ENCODE results near the gene CYP20A1. TPM values are rescaled to one million over a fixed set of nuclear protein-coding genes. Genes with fewer than 3 reads are reported as not detected.
"Not testable (repeated sequence)": the region's sequence is repeated elsewhere in the genome, so short reads cannot be mapped to it uniquely, and the experiment has no call there.

Gene CYP20A1
- total RNA-seq, 2 donors from 2014 or later = 21.6 to 25.9 TPM

- Mint-ChIP-seq H3K27ac (peak overlapping the region; percentile 90 to 93), H3K4me3 (peak overlapping the region; percentile 93), H3K4me1 (ENCODE audit: low read depth in 2 of 2) (peaks cover 21 to 29% of the 10 kb centered on the region in 2 donors), H3K36me3 (peaks cover 19% of the 10 kb centered on the region), H3K27me3 (no peaks in the 10 kb centered on the region), H3K9me3 (no peaks in the 10 kb centered on the region)
- ATAC-seq (no peak), DNase-seq (ENCODE audit: low spot score) (no peak)
Observed at GRCh38 chr2:203240491-203240890, 1.7 kb downstream of the CYP20A1 start.

- Mint-ChIP-seq H3K27ac (no peak overlapping the region), H3K4me3 (peak overlapping the region; percentile 32), H3K36me3 (peaks cover 19% of the 10 kb centered on the region), H3K4me1 (ENCODE audit: low read depth in 2 of 2) (peaks cover 21 to 33% of the 10 kb centered on the region in 2 donors), H3K27me3 (no peaks in the 10 kb centered on the region), H3K9me3 (no peaks in the 10 kb centered on the region)
- DNase-seq (ENCODE audit: low spot score) = no peak
- no peak for ATAC-seq
Observed at GRCh38 chr2:203242518-203242917, 3.7 kb downstream of the CYP20A1 start.

GRCh38 chr2:203246646-203247045 lies 7.8 kb downstream of the CYP20A1 start:
- H3K27me3 Mint-ChIP-seq = no peaks in the 10 kb centered on the region
- peaks cover 11% of the 10 kb centered on the region for H3K36me3 Mint-ChIP-seq
- ATAC-seq (no peak), DNase-seq (ENCODE audit: low spot score) (no peak)
- no peaks in the 10 kb centered on the region for H3K9me3 Mint-ChIP-seq
- H3K4me3 Mint-ChIP-seq = no peak overlapping the region
- H3K27ac Mint-ChIP-seq = no peak overlapping the region
- H3K4me1 Mint-ChIP-seq (ENCODE audit: low read depth in 2 of 2) = peaks cover 6 to 21% of the 10 kb centered on the region in 2 donors

- peak overlapping the region; percentile 53 for H3K4me3 Mint-ChIP-seq
- no peaks in the 10 kb centered on the region for H3K27me3 Mint-ChIP-seq
- ATAC-seq = peak; percentile 57 to 63
- peak overlapping the region; percentile 56 to 66 for H3K27ac Mint-ChIP-seq
- H3K36me3 Mint-ChIP-seq = peaks cover 22% of the 10 kb centered on the region
- no peaks in the 10 kb centered on the region for H3K9me3 Mint-ChIP-seq
- peaks cover 11 to 16% of the 10 kb centered on the region in 2 donors for H3K4me1 Mint-ChIP-seq (ENCODE audit: low read depth in 2 of 2)
- no peak for DNase-seq (ENCODE audit: low spot score)
Observed at GRCh38 chr2:203252818-203253217, 14.0 kb downstream of the CYP20A1 start.

- not testable (repeated sequence) for ATAC-seq; H3K9me3 Mint-ChIP-seq; DNase-seq (ENCODE audit: low spot score); H3K4me3 Mint-ChIP-seq; H3K27me3 Mint-ChIP-seq
- Mint-ChIP-seq H3K4me1 (ENCODE audit: low read depth in 2 of 2) (peaks cover 15 to 19% of the 10 kb centered on the region in 2 donors), H3K36me3 (peaks cover 26% of the 10 kb centered on the region), H3K27ac (peak overlapping the region; percentile 56 to 66)
Observed at GRCh38 chr2:203253422-203254095, 14.7 kb downstream of the CYP20A1 start.

- Mint-ChIP-seq H3K27me3 (no peaks in the 10 kb centered on the region), H3K27ac (no peak overlapping the region), H3K9me3 (no peaks in the 10 kb centered on the region), H3K4me3 (no peak overlapping the region), H3K36me3 (peaks cover 15% of the 10 kb centered on the region), H3K4me1 (ENCODE audit: low read depth in 2 of 2) (peaks cover 6% of the 10 kb centered on the region in 2 donors)
- ATAC-seq (no peak), DNase-seq (ENCODE audit: low spot score) (no peak)
Observed at GRCh38 chr2:203261326-203262159, 22.7 kb downstream of the CYP20A1 start.

GRCh38 chr2:203279288-203279687 lies 40.5 kb downstream of the CYP20A1 start:
- Mint-ChIP-seq H3K27ac (no peak overlapping the region), H3K27me3 (no peaks in the 10 kb centered on the region), H3K9me3 (no peaks in the 10 kb centered on the region), H3K4me1 (ENCODE audit: low read depth in 2 of 2) (no peaks in the 10 kb centered on the region), H3K36me3 (peaks cover 15% of the 10 kb centered on the region), H3K4me3 (no peak overlapping the region)
- no peak for DNase-seq (ENCODE audit: low spot score)
- ATAC-seq = no peak

GRCh38 chr2:203280428-203281064 lies 41.7 kb downstream of the CYP20A1 start:
- Mint-ChIP-seq H3K4me3 (no peak overlapping the region), H3K27me3 (no peaks in the 10 kb centered on the region), H3K27ac (no peak overlapping the region), H3K36me3 (peaks cover 15% of the 10 kb centered on the region), H3K9me3 (no peaks in the 10 kb centered on the region), H3K4me1 (ENCODE audit: low read depth in 2 of 2) (no peaks in the 10 kb centered on the region)
- ATAC-seq = no peak
- no peak for DNase-seq (ENCODE audit: low spot score)

- Mint-ChIP-seq H3K4me1 (ENCODE audit: low read depth in 2 of 2) (no peaks in the 10 kb centered on the region), H3K27ac (no peak overlapping the region), H3K9me3 (no peaks in the 10 kb centered on the region), H3K36me3 (peaks cover 5% of the 10 kb centered on the region), H3K27me3 (no peaks in the 10 kb centered on the region), H3K4me3 (no peak overlapping the region)
- ATAC-seq (no peak), DNase-seq (ENCODE audit: low spot score) (no peak)
Observed at GRCh38 chr2:203282101-203282500, 43.3 kb downstream of the CYP20A1 start.

GRCh38 chr2:203286532-203286931 lies 47.7 kb downstream of the CYP20A1 start:
- no peaks in the 10 kb centered on the region for H3K27me3 Mint-ChIP-seq
- ATAC-seq (no peak), DNase-seq (ENCODE audit: low spot score) (no peak)
- no peak overlapping the region for H3K4me3 Mint-ChIP-seq
- H3K27ac Mint-ChIP-seq = no peak overlapping the region
- no peaks in the 10 kb centered on the region for H3K9me3 Mint-ChIP-seq
- peaks cover 5% of the 10 kb centered on the region for H3K36me3 Mint-ChIP-seq
- no peaks in the 10 kb centered on the region for H3K4me1 Mint-ChIP-seq (ENCODE audit: low read depth in 2 of 2)

GRCh38 chr2:203301667-203302066 lies 62.8 kb downstream of the CYP20A1 start:
- Mint-ChIP-seq H3K9me3 (no peaks in the 10 kb centered on the region), H3K36me3 (no peaks in the 10 kb centered on the region), H3K4me3 (no peak overlapping the region), H3K4me1 (ENCODE audit: low read depth in 2 of 2) (no peaks in the 10 kb centered on the region), H3K27me3 (no peaks in the 10 kb centered on the region), H3K27ac (no peak overlapping the region)
- no peak for ATAC-seq
- no peak for DNase-seq (ENCODE audit: low spot score)

- not testable (repeated sequence) for ATAC-seq; H3K4me1 Mint-ChIP-seq (ENCODE audit: low read depth in 2 of 2); H3K9me3 Mint-ChIP-seq; DNase-seq (ENCODE audit: low spot score); H3K27me3 Mint-ChIP-seq; H3K4me3 Mint-ChIP-seq; H3K36me3 Mint-ChIP-seq; H3K27ac Mint-ChIP-seq
Observed at GRCh38 chr2:203302586-203302985, 63.8 kb downstream of the CYP20A1 start.

GRCh38 chr2:203310688-203311436 lies 72.0 kb downstream of the CYP20A1 start:
- DNase-seq (ENCODE audit: low spot score) (no peak), ATAC-seq (no peak)
- Mint-ChIP-seq H3K9me3 (no peaks in the 10 kb centered on the region), H3K4me1 (ENCODE audit: low read depth in 2 of 2) (peaks cover 0 to 2% of the 10 kb centered on the region in 2 donors), H3K27ac (peak overlapping the region in 1 of 2 donors; percentile 31), H3K27me3 (no peaks in the 10 kb centered on the region), H3K36me3 (peaks cover 5% of the 10 kb centered on the region), H3K4me3 (no peak overlapping the region)
